K562 (cell line): ENCODE results near the gene SERPINH1. TPM values are rescaled to one million over a fixed set of nuclear protein-coding genes. Genes with fewer than 3 reads are reported as not detected.

Source experiments
- ATAC-seq: fragments of 200-7000 bp; cut with Tn5 transposase; 3 replicates; pipeline ENCODE4 v1.9.1; 2020; ENCODE audit warnings: moderate library complexity
- BruUV-seq: library from RNA; stranded (reverse); fragments of 400-500 nt; replicated peaks from 2 replicates; lab custom pipeline; 2021; lab: Mats Ljungman, UMichigan
- CTCF ChIA-PET: fragments of 300-600 bp; formaldehyde crosslinking; extraction: SDS; loops from one replicate; lab custom pipeline; 2021; ENCODE audit warnings: low intra/inter-chr PET ratio; lab: Yijun Ruan, JAX
- POLR2A ChIA-PET: fragments of 300-600, 350-650 bp; sonication (Branson Sonifier 250); formaldehyde crosslinking; extraction: SDS; loops from one replicate; lab custom pipeline; 2021; ENCODE audit warnings: antibody characterized with exemption, inconsistent platforms; lab: Yijun Ruan, JAX
- DNase-seq, 4 experiments: peaks; one replicate each; pipeline versions ENCODE4 v3.0.0 to v3.0.0-alpha.2; 2011 to 2018; ENCODE audit warnings: low spot score in 3 of 4, mixed read lengths in 3 of 4; ENCODE audit errors: extremely low read depth in 1 of 4
- FAIRE-seq: peaks from 2 replicates; lab custom pipeline; 2011; peaks lifted over from hg19 to GRCh38; lab: Jason Lieb, UNC
- H2AFZ ChIP-seq: 2 replicates; pipeline ENCODE4 v1.6.0; 2011; ENCODE audit warnings: low read depth, low read length, control low read depth, inconsistent platforms
- H3K27ac ChIP-seq: fragments of 200-600 bp; 3 replicates; pipeline ENCODE4 v1.8.0; 2011; ENCODE audit warnings: low read depth, mild to moderate bottlenecking, control low read depth, inconsistent platforms, low read length, moderate library complexity, mixed read lengths; ENCODE audit errors: extremely low read depth
- H3K27me3 ChIP-seq, 2 experiments: fragments of 300-600 bp in 1 of 2; 2 replicates in 1 of 2; 3 replicates in 1 of 2; pipeline versions ENCODE4 v1.6.0 to v1.8.0; 2011; ENCODE audit warnings: inconsistent platforms in 2 of 2, low read length in 2 of 2, mild to moderate bottlenecking in 1 of 2, mixed read lengths in 1 of 2, moderate library complexity in 1 of 2; ENCODE audit not compliant: control insufficient read depth in 2 of 2, insufficient read depth in 2 of 2
- H3K36me3 ChIP-seq: fragments of 300-600 bp; 3 replicates; pipeline ENCODE4 v1.8.0; 2011; ENCODE audit warnings: mild to moderate bottlenecking, low read length, inconsistent platforms; ENCODE audit not compliant: control insufficient read depth, insufficient read depth
- H3K4me1 ChIP-seq, 2 experiments: fragments of 200-600 bp in 1 of 2; replicated peaks in 1 of 2; 2 replicates in 1 of 2; 3 replicates in 1 of 2; pipeline versions ENCODE4 v1.5.1 to v1.8.0; 2011; ENCODE audit warnings: inconsistent platforms in 2 of 2, low read length in 2 of 2, mild to moderate bottlenecking in 1 of 2, mixed read lengths in 1 of 2, moderate library complexity in 1 of 2; ENCODE audit not compliant: control insufficient read depth in 2 of 2, insufficient read depth in 2 of 2
- H3K4me2 ChIP-seq: 2 replicates; pipeline ENCODE4 v1.6.1; 2011; ENCODE audit warnings: low read length, control low read depth, inconsistent platforms, mixed read lengths; ENCODE audit not compliant: insufficient read depth
- H3K4me3 ChIP-seq: fragments of 200-600 bp; sonication (generic), shearing (Covaris generic); 2 replicates; pipeline ENCODE4 v1.5.1; 2016; ENCODE audit warnings: control low read depth, inconsistent platforms
- H3K79me2 ChIP-seq: fragments of 200-600 bp; 3 replicates; pipeline ENCODE4 v1.8.0; 2011; ENCODE audit warnings: low read length, inconsistent platforms; ENCODE audit not compliant: control insufficient read depth, insufficient read depth
- H3K9ac ChIP-seq, 2 experiments: 2 replicates each; pipeline versions ENCODE4 v1.6.0 to v1.6.1; 2011; ENCODE audit warnings: low read depth in 2 of 2, low read length in 2 of 2, control low read depth in 1 of 2, inconsistent platforms in 1 of 2, mild to moderate bottlenecking in 1 of 2, mixed read lengths in 1 of 2; ENCODE audit not compliant: insufficient read depth in 1 of 2
- H3K9me1 ChIP-seq: one replicate; pipeline ENCODE4 v1.6.0; 2011; ENCODE audit warnings: inconsistent platforms, mild to moderate bottlenecking, low read length, moderate library complexity; ENCODE audit not compliant: control insufficient read depth, insufficient read depth
- H3K9me3 ChIP-seq: replicated peaks from 2 replicates; pipeline ENCODE4 v1.5.1; 2011; ENCODE audit warnings: low read depth, low read length, inconsistent platforms; ENCODE audit not compliant: control insufficient read depth, insufficient read depth
- H4K20me1 ChIP-seq: replicated peaks from 2 replicates; pipeline ENCODE4 v1.6.1; 2011; ENCODE audit warnings: low read length, inconsistent platforms, mixed read lengths; ENCODE audit not compliant: control insufficient read depth, insufficient read depth
- EGR1 ChIP-seq: fragments of 450-650 bp; conservative IDR thresholded peaks from 2 replicates; pipeline ENCODE4 v1.6.1; 2017; ENCODE audit warnings: mild to moderate bottlenecking
- EZH2 ChIP-seq: IDR thresholded peaks from 2 replicates; pipeline ENCODE4 v1.6.1; 2012; ENCODE audit warnings: low read depth, mild to moderate bottlenecking, inconsistent platforms, low read length, borderline replicate concordance
- FOXM1 ChIP-seq, 2 experiments: fragments of 450-650 bp in 1 of 2; sonication (generic) in 1 of 2; formaldehyde crosslinking in 1 of 2; IDR thresholded peaks; 2 replicates each; pipeline versions ENCODE4 v1.6.1 to v1.9.0; 2017 to 2022; ENCODE audit warnings: low read depth in 2 of 2, mild to moderate bottlenecking in 2 of 2, missing genetic modification reagents in 1 of 2, moderate library complexity in 1 of 2
- KLF6 ChIP-seq: fragments of 250-450 bp; sonication (Bioruptor Pico); IDR thresholded peaks from 2 replicates; pipeline ENCODE4 v1.4.0; 2020; ENCODE audit warnings: mild to moderate bottlenecking, moderate library complexity, borderline replicate concordance
- PHF21A ChIP-seq: fragments of 450-650 bp; IDR thresholded peaks from 2 replicates; pipeline ENCODE4 v1.6.1; 2017; ENCODE audit warnings: low read depth, borderline replicate concordance
- PTBP1 ChIP-seq: fragments of 200-400 bp; formaldehyde crosslinking; IDR thresholded peaks from 2 replicates; pipeline ENCODE4 v1.6.1; 2017; ENCODE audit warnings: low read depth, low read length
- RAD21 ChIP-seq, 2 experiments: fragments of 250-450 bp in 1 of 2; fragments of 450-650 bp in 1 of 2; sonication (Bioruptor Pico) in 1 of 2; formaldehyde crosslinking in 1 of 2; IDR thresholded peaks in 1 of 2; conservative IDR thresholded peaks in 1 of 2; 2 replicates each; pipeline versions ENCODE4 v1.4.0 to v1.8.0; 2020 to 2022; ENCODE audit warnings: mild to moderate bottlenecking in 2 of 2, moderate library complexity in 1 of 2
- SIN3A ChIP-seq, 2 experiments: fragments of 150-350 bp in 1 of 2; IDR thresholded peaks; 2 replicates each; pipeline ENCODE4 v1.6.1; 2011 to 2016; ENCODE audit warnings: borderline replicate concordance in 2 of 2, low read depth in 2 of 2, low read length in 2 of 2, mild to moderate bottlenecking in 2 of 2, moderate library complexity in 2 of 2; ENCODE audit not compliant: control insufficient read depth in 1 of 2
- SNRNP70 ChIP-seq: fragments of 200-400 bp; formaldehyde crosslinking; optimal IDR thresholded peaks from 2 replicates; pipeline ENCODE3; 2017; ENCODE audit warnings: low read depth, low read length
- ZNF175 ChIP-seq: fragments of 200-800 bp; sonication (Bioruptor generic); IDR thresholded peaks from 2 replicates; pipeline ENCODE4 v1.6.1; 2016; ENCODE audit warnings: low read depth, mild to moderate bottlenecking, missing genetic modification characterization, missing compliant biosample characterization
- ZNF282 ChIP-seq: sonication (generic); formaldehyde crosslinking; IDR thresholded peaks from 2 replicates; pipeline ENCODE4 v1.8.1; 2023; ENCODE audit warnings: missing genetic modification reagents
- WGBS: fragments of 100-300 bp; shearing (Covaris generic); methylation state at CpG from one replicate; pipeline ENCODE4 v1.1.6; 2016; ENCODE audit warnings: low coverage, mixed read lengths; ENCODE audit not compliant: insufficient coverage; ENCODE audit errors: missing lambda C conversion rate; 5-methylcytosine and 5-hydroxymethylcytosine counted together
- in situ Hi-C: fragments of 300-500 bp; cut with MboI; formaldehyde crosslinking; loops from 4 replicates; pipeline ENCODE4 v1.15.0; 2018; ENCODE audit warnings: inconsistent platforms, mixed read lengths
- intact Hi-C: fragments of 100-400 bp; cut with micrococcal nuclease; formaldehyde crosslinking; loops from 2 replicates; pipeline ENCODE4 v1.14.2; 2022
- polyA plus RNA-seq, 8 experiments: library from polyadenylated mRNA; depleted of rRNA in 4 of 8; stranded (reverse) in 5 of 8; unstranded in 3 of 8; fragments of >200 nt; fragmentation: Nextera tagmentation in 2 of 8; fragmentation: Illumina TruSeq in 1 of 8; extraction: Ambion mirVana in 2 of 8; extraction: Trizol in 1 of 8; gene quantifications; 2 replicates each; pipeline versions ENCODE4 v1.2.1 to v1.2.3, GENCODE V29; 2011 to 2014; ENCODE audit warnings: inconsistent platforms in 1 of 8, missing spikeins in 1 of 8
- total RNA-seq, 7 experiments: library from RNA; depleted of rRNA in 6 of 7; stranded (reverse); fragments of >200 nt in 6 of 7; fragmentation: Illumina TruSeq in 2 of 7; extraction: Trizol in 2 of 7; gene quantifications; 2 replicates each; pipeline versions ENCODE4 v1.2.1 to v1.2.3, GENCODE V29; 2011 to 2021; ENCODE audit warnings: low replicate concordance in 1 of 7

SERPINH1 gene
- total and polyA plus RNA-seq, 9 of the 15 experiments (the other 6 are each of a cell fraction or from before 2014, with no cell fraction given), result 2.8 to 106 (median 67.9) TPM

- TF ChIP-seq KLF6 (no peak), SNRNP70 (no peak), PHF21A (no peak), SIN3A (IDR thresholded peaks at IDR 0.05; ENCODE audit: borderline replicate concordance in 2 of 2, control insufficient read depth in 1 of 2, low read depth in 2 of 2, low read length in 2 of 2) (no peak), EGR1 (no peak)
These were observed 17.8 kb downstream of the SERPINH1 start (continued) for GRCh38 chr11:75579841-75580240.

GRCh38 chr11:75582506-75582894, 20.4 kb downstream of the SERPINH1 start:
- H2AFZ ChIP-seq, result peak overlapping the region; percentile 81

More at GRCh38 chr11:75582506-75582894, 20.4 kb downstream of the SERPINH1 start:
- peak overlapping the region; percentile 61 to 88; a peak in 2 of 4 replicates for H3K9ac ChIP-seq
- 23% methylated on average over 4 of the region's 4 CpGs for WGBS
- H4K20me1 ChIP-seq, result no peaks in the 10 kb centered on the region
- no peak for ATAC-seq
- TF ChIP-seq ZNF175 (CRISPR knock-in tag) (no peak), PTBP1 (no peak), ZNF282 (no peak), EZH2 (no peak), RAD21 (CRISPR knock-in tag; conservative IDR thresholded peaks at IDR 0.05 in 1 of 2, IDR thresholded peaks at IDR 0.05 in 1 of 2) (no peak), FOXM1 (IDR thresholded peaks at IDR 0.05; ENCODE audit: low read depth) (no peak), FOXM1 (CRISPR knock-in tag; IDR thresholded peaks at IDR 0.05; ENCODE audit: low read depth) (no peak)
- no peak overlapping the region for H3K4me3 ChIP-seq
- ChIA-PET CTCF (no interaction called here), POLR2A (interaction anchor here (0.6 to 1.6 kb wide), 4 partner anchors 11 to 1179 kb away, joined by 3 to 4 read pairs (median 4); no protein-coding TSS in a partner anchor)
- no peak for FAIRE-seq
- H3K4me1 ChIP-seq, result peaks cover 17 to 30% of the 10 kb centered on the region in 2 experiments; a peak in 4 of 5 replicates
- no peaks in the 10 kb centered on the region for H3K9me1 ChIP-seq
- no peaks in the 10 kb centered on the region for H3K79me2 ChIP-seq
- DNase-seq, result no peak
- H3K4me2 ChIP-seq, result peak overlapping the region; percentile 73
- in situ Hi-C loops, result loop anchor here (5.0 kb wide), 1 partner anchor 35 kb away; no protein-coding TSS in a partner anchor
- intact Hi-C loops, result no loop called here
- H3K27me3 ChIP-seq, result no peaks in the 10 kb centered on the region
- no peak overlapping the region for H3K27ac ChIP-seq
- no peaks in the 10 kb centered on the region for H3K9me3 ChIP-seq
- no peaks in the 10 kb centered on the region for H3K36me3 ChIP-seq
- no TSS peak for BruUV-seq
